Ecto neural progenitor cell (in vitro differentiated cells): ENCODE data around the gene ATE1.
"Not testable (repeated sequence)": the region's sequence is repeated elsewhere in the genome, so short reads cannot be mapped to it uniquely, and the experiment has no call there.

Source experiments
- DNase-seq: peaks from one replicate; pipeline ENCODE4 v3.0.0-alpha.2; 2018; ENCODE audit warnings: low spot score

Gene ATE1

GRCh38 chr10:121831237-121831636 is 96.6 kb downstream of the ATE1 start:
- no peak for DNase-seq

- DNase-seq = no peak
Observed at GRCh38 chr10:121830101-121830500, 97.7 kb downstream of the ATE1 start.

- DNase-seq = no peak
Observed at GRCh38 chr10:121828045-121828444, 99.8 kb downstream of the ATE1 start.

- DNase-seq = not testable (repeated sequence)
Observed at GRCh38 chr10:121826773-121827172, 101.1 kb downstream of the ATE1 start.

- DNase-seq = no peak
Observed at GRCh38 chr10:121823993-121824463, 103.8 kb downstream of the ATE1 start.

- no peak for DNase-seq
Observed at GRCh38 chr10:121822724-121823123, 105.1 kb downstream of the ATE1 start.

- no peak for DNase-seq
Observed at GRCh38 chr10:121822180-121822579, 105.7 kb downstream of the ATE1 start.

GRCh38 chr10:121819049-121819448 is 108.8 kb downstream of the ATE1 start:
- DNase-seq = no peak

GRCh38 chr10:121818599-121818998 is 109.2 kb downstream of the ATE1 start:
- DNase-seq = no peak

GRCh38 chr10:121816197-121816596 is 111.6 kb downstream of the ATE1 start:
- no peak for DNase-seq

GRCh38 chr10:121813857-121814256 is 114.0 kb downstream of the ATE1 start:
- DNase-seq = no peak

- no peak for DNase-seq
Observed at GRCh38 chr10:121813211-121813815, 114.5 kb downstream of the ATE1 start.

GRCh38 chr10:121812031-121812430 is 115.8 kb downstream of the ATE1 start:
- no peak for DNase-seq

GRCh38 chr10:121811386-121811785 is 116.4 kb downstream of the ATE1 start:
- DNase-seq = no peak

- no peak for DNase-seq
Observed at GRCh38 chr10:121808835-121809234, 119.0 kb downstream of the ATE1 start.

- no peak for DNase-seq
Observed at GRCh38 chr10:121804460-121804859, 123.4 kb downstream of the ATE1 start.

GRCh38 chr10:121803611-121804010 is 124.2 kb downstream of the ATE1 start:
- no peak for DNase-seq

- DNase-seq = no peak
Observed at GRCh38 chr10:121800831-121801230, 127.0 kb downstream of the ATE1 start.

- no peak for DNase-seq
Observed at GRCh38 chr10:121800146-121800545, 127.7 kb downstream of the ATE1 start.

GRCh38 chr10:121797490-121797889 is 130.3 kb downstream of the ATE1 start:
- DNase-seq = no peak

- no peak for DNase-seq
Observed at GRCh38 chr10:121796342-121796741, 131.5 kb downstream of the ATE1 start.

- DNase-seq = no peak
Observed at GRCh38 chr10:121792198-121792597, 135.6 kb downstream of the ATE1 start.

- DNase-seq = no peak
Observed at GRCh38 chr10:121791761-121792160, 136.1 kb downstream of the ATE1 start.

GRCh38 chr10:121788717-121789116 is 139.1 kb downstream of the ATE1 start:
- DNase-seq = no peak
